Right lobe of liver (tissue), 6 donors: ENCODE results near the gene FBXO3. TPM values are rescaled to one million over a fixed set of nuclear protein-coding genes. Genes with fewer than 3 reads are reported as not detected.
A peak's percentile ranks its signal among the peaks of the same experiment; 100 is the strongest.

Source experiments
- ATAC-seq, 4 donors: fragments of 200-7000 bp; cut with Tn5 transposase; one replicate each; pipeline ENCODE4 v1.9.1; 2020; ENCODE audit warnings: mild to moderate bottlenecking in 4 of 4, moderate library complexity in 4 of 4
- DNase-seq, 3 donors: peaks; one replicate each; pipeline ENCODE4 v3.0.0-alpha.2; 2020
- H3K27ac ChIP-seq, 3 donors: fragments of 200-600 bp; one replicate each; pipeline ENCODE4 v1.8.0; 2022
- H3K27me3 ChIP-seq, 2 donors: fragments of 200-600 bp; one replicate each; pipeline ENCODE4 v1.8.0; 2022
- H3K36me3 ChIP-seq, 4 donors: fragments of 200-600 bp; sonication (generic) in 1 of 4; one replicate each; pipeline versions ENCODE4 v1.5.1 to v1.8.0; 2017 to 2022; ENCODE audit warnings: control low read depth in 1 of 4
- H3K4me1 ChIP-seq, 4 donors: fragments of 200-600 bp; sonication (generic) in 1 of 4; one replicate each; pipeline versions ENCODE4 v1.5.1 to v1.8.0; 2017 to 2022; ENCODE audit warnings: control low read depth in 1 of 4
- H3K4me3 ChIP-seq, 3 donors: fragments of 200-600 bp; one replicate each; pipeline ENCODE4 v1.8.0; 2022
- H3K9me3 ChIP-seq, 4 donors: fragments of 200-600 bp; sonication (generic) in 1 of 4; one replicate each; pipeline versions ENCODE4 v1.5.1 to v1.8.0; 2017 to 2022; ENCODE audit warnings: control low read depth in 1 of 4
- CTCF ChIP-seq, 4 donors: fragments of 200-600 bp in 3 of 4; fragments of 450-650 bp in 1 of 4; IDR thresholded peaks; one replicate each; pipeline versions ENCODE4 v1.5.1 to v1.8.0; 2016 to 2022; ENCODE audit warnings: antibody characterized with exemption in 4 of 4, mild to moderate bottlenecking in 2 of 4
- POLR2A ChIP-seq: fragments of 450-650 bp; IDR thresholded peaks from one replicate; pipeline ENCODE4 v1.6.1; 2017; ENCODE audit warnings: antibody characterized with exemption, mild to moderate bottlenecking
- WGBS: methylation state at CpG from one replicate; pipeline ENCODE4 v1.1.6; 2018; ENCODE audit warnings: low coverage, low lambda C conversion rate; ENCODE audit not compliant: insufficient coverage; ENCODE audit errors: missing lambda C conversion rate; 5-methylcytosine and 5-hydroxymethylcytosine counted together
- intact Hi-C, 2 donors: fragments of 100-400 bp; cut with DNase I; formaldehyde crosslinking; loops; one replicate each; pipeline versions ENCODE4 v1.11.2 to v1.14.1; 2022
- total RNA-seq, 6 experiments: library from RNA; depleted of rRNA in 2 of 6; stranded (reverse); fragments of >200 nt in 2 of 6; fragmentation: NEBNext Ultra II Directional in 3 of 6; extraction: Animal tissue kit (Norgen Biotek cat#: 25700) in 3 of 6; gene quantifications; one replicate each; pipeline versions ENCODE4 v1.1.0 to v1.2.4, GENCODE V29; 2016 to 2023
- donor health status: DM: no; HTN: yes; CAD: no.
- donor health status: DM: no; HTN: no; CAD: no.
- donor health status: DM: no; HTN: no; CAD: no.
- donor health status: DM: no; HTN: yes; CAD: no.
- donor health status: DM: no; HTN: yes; CAD: no.

The FBXO3 gene
- total RNA-seq, 6 experiments from 2014 or later = 18.3 to 28.7 (median 20.8) TPM

- 96% methylated on average over 3 of the region's 5 CpGs for WGBS
Observed at GRCh38 chr11:33743291-33743690, 31.0 kb downstream of the FBXO3 start.

GRCh38 chr11:33742249-33742851 is 32.0 kb downstream of the FBXO3 start:
- intact Hi-C loops = no loop called here
- Histone ChIP-seq H3K36me3 (peaks cover 0 to 12% (median 2%) of the 10 kb centered on the region in 4 donors), H3K27me3 (no peaks in the 10 kb centered on the region), H3K4me1 (peaks cover 0 to 11% (median 5%) of the 10 kb centered on the region in 4 donors), H3K27ac (no peak overlapping the region), H3K4me3 (no peak overlapping the region), H3K9me3 (no peaks in the 10 kb centered on the region)
- peak; percentile 35 to 56 (median 53) for TF ChIP-seq CTCF (IDR thresholded peaks at IDR 0.05)
- no peak for TF ChIP-seq POLR2A
- 64% methylated on average over 3 of the region's 3 CpGs for WGBS
- ATAC-seq (peak; percentile 55 to 70 (median 58)), DNase-seq (no peak)

More at GRCh38 chr11:33743291-33743690, 31.0 kb downstream of the FBXO3 start:
- Histone ChIP-seq H3K9me3 (no peaks in the 10 kb centered on the region), H3K27me3 (no peaks in the 10 kb centered on the region), H3K27ac (no peak overlapping the region), H3K4me3 (no peak overlapping the region), H3K4me1 (peaks cover 0 to 11% (median 5%) of the 10 kb centered on the region in 4 donors), H3K36me3 (peaks cover 0 to 15% (median 2%) of the 10 kb centered on the region in 4 donors)
- TF ChIP-seq POLR2A = no peak
- TF ChIP-seq CTCF (IDR thresholded peaks at IDR 0.05) = no peak
- no peak for DNase-seq
- intact Hi-C loops = no loop called here
- ATAC-seq = no peak

DNA sequence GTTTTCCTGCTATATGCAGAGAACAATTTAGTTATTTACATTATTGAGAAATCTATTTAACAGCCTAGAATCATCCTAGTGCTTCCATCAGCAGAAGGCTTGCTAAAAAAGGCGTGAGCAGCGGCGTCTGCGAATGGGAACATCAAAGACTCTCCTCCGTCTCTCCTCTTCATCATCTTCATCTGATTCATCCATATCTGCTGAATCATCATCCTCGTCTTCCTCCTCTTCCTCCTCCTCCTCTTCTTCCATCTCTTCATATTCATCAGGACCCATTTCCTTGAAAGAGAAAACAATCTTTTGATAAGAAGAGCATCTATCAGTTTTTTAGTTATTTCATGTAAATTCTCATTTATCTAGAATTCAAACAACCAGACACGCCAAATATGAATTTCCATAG is 32.5 kb downstream of the FBXO3 start:
- ATAC-seq (no peak), DNase-seq (no peak)
- Histone ChIP-seq H3K27me3 (no peaks in the 10 kb centered on the region), H3K4me3 (no peak overlapping the region), H3K9me3 (no peaks in the 10 kb centered on the region), H3K27ac (no peak overlapping the region), H3K4me1 (peaks cover 0 to 12% (median 5%) of the 10 kb centered on the region in 4 donors), H3K36me3 (peaks cover 0 to 7% (median 2%) of the 10 kb centered on the region in 4 donors)
- TF ChIP-seq POLR2A = no peak
- TF ChIP-seq CTCF (IDR thresholded peaks at IDR 0.05) = no peak
- intact Hi-C loops = no loop called here
- WGBS = 85% methylated on average over 7 of the region's 7 CpGs

GRCh38 chr11:33737362-33737821 is 36.9 kb downstream of the FBXO3 start:
- Histone ChIP-seq H3K4me3 (no peak overlapping the region), H3K27ac (no peak overlapping the region), H3K27me3 (no peaks in the 10 kb centered on the region), H3K36me3 (no peaks in the 10 kb centered on the region), H3K9me3 (no peaks in the 10 kb centered on the region), H3K4me1 (peaks cover 0 to 26% (median 4%) of the 10 kb centered on the region in 4 donors)
- TF ChIP-seq POLR2A (no peak), CTCF (IDR thresholded peaks at IDR 0.05) (no peak)
- DNase-seq (no peak), ATAC-seq (no peak)
- intact Hi-C loops = no loop called here
- WGBS = 72% methylated on average over 3 of the region's 3 CpGs
